Lower leg skin (tissue), 4 donors: Measurements from ENCODE around the gene PDE1A. TPM values are rescaled to one million over a fixed set of nuclear protein-coding genes. Genes with fewer than 3 reads are reported as not detected.

Source experiments
- DNase-seq, 2 donors: peaks; one replicate each; pipeline ENCODE4 v3.0.0-alpha.2; 2019; ENCODE audit warnings: low spot score in 2 of 2
- H3K4me3 ChIP-seq: fragments of 200-600 bp; sonication (generic); 2 replicates; pipeline ENCODE4 v1.5.1; 2017; ENCODE audit warnings: mild to moderate bottlenecking, low read depth; ENCODE audit not compliant: poor library complexity, severe bottlenecking
- POLR2A ChIP-seq, 2 donors: fragments of 450-650 bp; IDR thresholded peaks; one replicate each; pipeline ENCODE4 v1.6.1; 2016 to 2017; ENCODE audit warnings: antibody characterized with exemption in 2 of 2, mild to moderate bottlenecking in 1 of 2, moderate library complexity in 1 of 2
- whole genome bisulfite sequencing, 2 donors: methylation state at CpG; one replicate each; pipeline ENCODE4 v1.1.5; 2018; 5-methylcytosine and 5-hydroxymethylcytosine counted together
- intact Hi-C: fragments of 100-400 bp; cut with DNase I; formaldehyde crosslinking; loops from one replicate; pipeline ENCODE4 v1.15.0; 2023; ENCODE audit warnings: low total_unique reads
- total RNA-seq, 4 donors: library from RNA; depleted of rRNA; stranded (reverse); fragments of >200 nt; gene quantifications; one replicate each; pipeline ENCODE4 v1.1.0, GENCODE V29; 2016
- TF ChIP-seq, protein P1 (sequence below), 3 donors: fragments of 450-650 bp; IDR thresholded peaks; one replicate each; pipeline ENCODE4 v1.5.1; 2016; ENCODE audit warnings: antibody characterized with exemption in 3 of 3, mild to moderate bottlenecking in 3 of 3, moderate library complexity in 2 of 3

The PDE1A gene
- total RNA-seq, 4 donors from 2014 or later = 0.11 to 4.3 (median 2.2) TPM

DNA sequence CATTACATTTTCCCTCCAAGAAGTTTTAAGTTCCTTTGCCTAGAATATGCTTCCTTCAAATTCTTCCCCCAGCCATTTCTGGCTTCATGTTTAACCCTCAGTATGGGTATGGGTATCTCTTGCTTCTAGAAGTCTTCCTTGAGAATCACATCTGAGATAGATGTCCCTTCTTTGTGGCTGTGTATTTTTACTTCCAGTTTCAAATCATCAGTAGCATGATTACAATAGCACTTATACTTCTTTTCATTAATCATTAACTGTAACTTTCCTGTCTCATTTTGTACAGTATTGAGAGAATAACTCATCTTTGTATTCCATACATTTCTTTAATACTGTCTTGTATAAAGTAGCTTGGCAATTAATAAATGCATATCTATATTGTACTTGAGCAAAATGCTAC lies 17.3 kb upstream of the PDE1A start:
- no peak overlapping the region for H3K4me3 ChIP-seq
- intact Hi-C loops = no loop called here
- TF ChIP-seq, protein P1, sequence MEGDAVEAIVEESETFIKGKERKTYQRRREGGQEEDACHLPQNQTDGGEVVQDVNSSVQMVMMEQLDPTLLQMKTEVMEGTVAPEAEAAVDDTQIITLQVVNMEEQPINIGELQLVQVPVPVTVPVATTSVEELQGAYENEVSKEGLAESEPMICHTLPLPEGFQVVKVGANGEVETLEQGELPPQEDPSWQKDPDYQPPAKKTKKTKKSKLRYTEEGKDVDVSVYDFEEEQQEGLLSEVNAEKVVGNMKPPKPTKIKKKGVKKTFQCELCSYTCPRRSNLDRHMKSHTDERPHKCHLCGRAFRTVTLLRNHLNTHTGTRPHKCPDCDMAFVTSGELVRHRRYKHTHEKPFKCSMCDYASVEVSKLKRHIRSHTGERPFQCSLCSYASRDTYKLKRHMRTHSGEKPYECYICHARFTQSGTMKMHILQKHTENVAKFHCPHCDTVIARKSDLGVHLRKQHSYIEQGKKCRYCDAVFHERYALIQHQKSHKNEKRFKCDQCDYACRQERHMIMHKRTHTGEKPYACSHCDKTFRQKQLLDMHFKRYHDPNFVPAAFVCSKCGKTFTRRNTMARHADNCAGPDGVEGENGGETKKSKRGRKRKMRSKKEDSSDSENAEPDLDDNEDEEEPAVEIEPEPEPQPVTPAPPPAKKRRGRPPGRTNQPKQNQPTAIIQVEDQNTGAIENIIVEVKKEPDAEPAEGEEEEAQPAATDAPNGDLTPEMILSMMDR (IDR thresholded peaks at IDR 0.05) = no peak
- TF ChIP-seq POLR2A (IDR thresholded peaks at IDR 0.05) = no peak
- no peak for DNase-seq

DNA sequence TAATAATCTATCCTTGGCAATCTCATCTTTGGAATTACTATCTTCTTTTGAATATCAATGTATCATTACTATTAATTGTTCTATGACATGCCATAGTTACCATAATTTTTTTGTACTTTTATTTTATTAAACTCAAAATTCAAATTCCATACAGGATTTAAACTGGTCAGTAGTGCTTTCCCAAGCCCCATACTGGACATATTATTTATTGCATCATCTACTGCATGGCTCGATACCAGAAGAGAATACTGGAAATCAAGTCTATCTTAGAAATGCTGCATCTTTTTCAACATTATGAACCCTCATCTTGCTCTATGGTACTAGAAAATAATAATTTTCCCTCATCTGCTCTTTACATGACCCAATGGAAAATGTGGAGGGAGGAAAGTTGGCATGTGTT lies 9.4 kb upstream of the PDE1A start:
- DNase-seq = no peak
- TF ChIP-seq, protein P1 (IDR thresholded peaks at IDR 0.05) = no peak
- no peak for TF ChIP-seq POLR2A (IDR thresholded peaks at IDR 0.05)
- WGBS, 2 donors = 90 to 97% methylated on average over 1 of the region's 1 CpG
- H3K4me3 ChIP-seq = no peak overlapping the region
- intact Hi-C loops = no loop called here

DNA sequence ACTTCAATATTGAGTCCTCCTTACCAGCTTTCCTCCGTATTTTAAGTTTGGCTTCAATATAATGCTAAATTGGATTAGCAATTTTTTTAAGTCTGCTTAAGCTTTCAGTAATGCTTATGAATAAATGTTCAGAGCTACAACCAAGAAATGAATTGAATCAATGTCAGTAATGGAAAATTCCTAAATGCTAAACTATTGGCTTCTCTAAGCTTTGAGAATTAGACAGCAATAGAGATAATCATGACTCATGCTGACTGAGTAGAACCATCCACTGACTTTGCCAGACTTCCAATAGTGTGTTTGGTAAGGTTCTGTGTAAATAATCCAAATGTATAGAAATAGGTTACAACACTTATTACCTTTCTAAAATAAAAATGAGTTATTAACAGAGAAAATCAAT lies 8.9 kb upstream of the PDE1A start:
- intact Hi-C loops = no loop called here
- no peak overlapping the region for H3K4me3 ChIP-seq
- no peak for DNase-seq
- 70 to 83% methylated on average over 1 of the region's 1 CpG for WGBS, 2 donors
- no peak for TF ChIP-seq POLR2A (IDR thresholded peaks at IDR 0.05)
- TF ChIP-seq, protein P1 (IDR thresholded peaks at IDR 0.05) = no peak

DNA sequence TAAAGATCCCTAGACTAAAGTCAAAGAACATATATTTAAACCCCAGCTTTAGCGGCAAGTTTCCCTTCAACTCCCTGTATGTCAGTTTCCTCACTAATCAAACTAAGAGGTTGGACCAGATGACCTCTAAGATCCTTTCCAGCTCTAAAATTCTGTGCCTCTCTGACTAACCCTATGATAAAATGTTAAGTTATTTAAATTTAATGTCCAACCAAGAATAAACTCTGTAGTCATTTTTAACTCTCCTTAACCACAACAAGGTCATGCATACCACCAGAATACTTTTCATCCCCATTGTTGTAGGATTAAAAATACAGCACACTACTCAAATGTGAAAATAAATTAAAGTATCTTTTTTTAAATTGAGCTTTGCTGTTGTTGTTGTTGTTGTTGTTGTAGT lies 5.2 kb upstream of the PDE1A start:
- 97 to 100% methylated on average over 1 of the region's 1 CpG for WGBS, 2 donors
- H3K4me3 ChIP-seq = no peak overlapping the region
- DNase-seq = no peak
- intact Hi-C loops = no loop called here
- TF ChIP-seq, protein P1 (IDR thresholded peaks at IDR 0.05) = no peak
- TF ChIP-seq POLR2A (IDR thresholded peaks at IDR 0.05) = no peak

DNA sequence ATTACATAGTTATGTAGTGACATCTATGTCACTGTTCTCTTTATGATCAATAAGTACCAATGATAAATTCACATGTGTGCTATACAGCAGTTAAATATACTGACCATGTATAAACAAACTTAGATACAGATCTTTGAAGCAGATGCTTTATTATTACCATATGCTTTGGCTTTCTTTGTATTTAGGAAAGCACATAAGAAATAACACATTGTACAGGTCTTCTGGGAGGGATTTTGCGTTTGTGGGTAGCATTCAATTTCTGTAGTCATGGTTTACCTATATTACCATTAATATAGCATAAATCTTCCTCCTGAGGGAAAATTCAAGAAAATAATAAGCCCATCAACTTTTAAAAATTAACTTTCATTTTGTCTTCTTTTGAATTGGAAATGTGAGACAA lies 1.6 kb upstream of the PDE1A start:
- no peak for TF ChIP-seq POLR2A (IDR thresholded peaks at IDR 0.05)
- TF ChIP-seq, protein P1 (IDR thresholded peaks at IDR 0.05) = no peak
- WGBS, 2 donors = 69 to 84% methylated on average over 1 of the region's 1 CpG
- intact Hi-C loops = no loop called here
- H3K4me3 ChIP-seq = no peak overlapping the region
- no peak for DNase-seq

DNA sequence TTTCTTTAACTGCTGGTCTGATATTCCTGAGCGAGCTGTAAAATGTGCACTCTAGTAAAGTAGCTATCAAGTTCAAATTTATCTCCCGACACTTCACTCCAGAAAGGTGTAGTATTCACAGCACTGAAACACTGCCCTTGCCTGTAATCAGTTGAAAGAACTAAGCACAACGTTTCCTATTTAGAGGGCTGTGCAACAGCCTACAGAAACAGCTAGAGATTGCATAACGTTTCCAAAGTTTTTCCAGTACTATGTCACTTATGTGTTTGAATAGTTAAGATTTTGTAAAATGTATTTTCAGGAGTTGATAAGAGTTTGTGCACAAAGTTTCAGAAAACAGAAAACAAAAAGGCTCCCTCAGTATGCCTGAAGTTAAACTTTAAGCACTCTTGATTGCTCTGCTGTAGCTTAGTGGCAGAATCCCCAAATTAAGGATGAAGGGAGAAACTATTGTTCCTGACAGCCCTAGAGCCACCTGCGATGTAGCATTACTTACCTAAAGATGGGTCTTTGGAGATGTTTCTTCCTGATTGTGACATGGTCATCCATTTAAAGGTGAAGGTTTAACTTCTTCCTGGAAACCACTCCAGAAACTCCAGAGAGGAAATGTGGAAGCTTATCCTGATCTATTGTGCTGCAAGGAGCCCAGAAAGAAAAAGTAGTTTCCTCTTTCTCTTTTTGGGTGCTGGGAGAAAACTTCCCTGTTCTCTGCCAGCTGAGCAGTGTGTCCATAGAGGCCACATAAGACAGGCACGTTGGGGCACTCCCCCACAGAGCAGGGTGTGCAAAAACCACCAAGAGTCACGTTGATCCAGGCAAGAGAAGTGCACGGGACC lies 536 bp downstream of the PDE1A start:
- 38 to 40% methylated on average over 8 of the region's 8 CpGs for WGBS, 2 donors
- TF ChIP-seq, protein P1 (IDR thresholded peaks at IDR 0.05) = no peak
- no peak overlapping the region for H3K4me3 ChIP-seq
- no peak for DNase-seq
- intact Hi-C loops = no loop called here
